Gastrocnemius medialis (tissue), 4 donors: ENCODE measurements around the gene ZNF423. TPM values are rescaled to one million over a fixed set of nuclear protein-coding genes. Genes with fewer than 3 reads are reported as not detected.

Experiments used
- ATAC-seq, 2 donors: fragments of 150-250 bp; one replicate each; pipeline ENCODE4 v1.9.1; 2016
- DNase-seq, 2 donors: peaks; one replicate each; pipeline ENCODE4 v3.0.0-alpha.2; 2019
- H3K27ac ChIP-seq, 4 donors: fragments of 200-600 bp; sonication (generic); 1 replicate in 1 of 4; 2 replicates in 3 of 4; pipeline ENCODE4 v1.5.1; 2016 to 2018; ENCODE audit warnings: mild to moderate bottlenecking in 2 of 4, moderate library complexity in 1 of 4
- H3K27me3 ChIP-seq, 3 donors: fragments of 200-600 bp; sonication (generic) in 2 of 3; 1 replicate in 1 of 3; 2 replicates in 2 of 3; pipeline versions ENCODE4 v1.5.1 to v1.6.0; 2016 to 2019; ENCODE audit warnings: mild to moderate bottlenecking in 1 of 3, moderate library complexity in 1 of 3
- H3K36me3 ChIP-seq, 2 donors: fragments of 200-600 bp; sonication (generic) in 1 of 2; one replicate each; pipeline ENCODE4 v1.5.1; 2017 to 2018
- H3K4me1 ChIP-seq, 2 donors: fragments of 200-600 bp; sonication (generic) in 1 of 2; one replicate each; pipeline ENCODE4 v1.5.1; 2016 to 2017; ENCODE audit warnings: mild to moderate bottlenecking in 2 of 2
- H3K4me3 ChIP-seq, 4 donors: fragments of 200-600 bp; sonication (generic) in 3 of 4; 1 replicate in 1 of 4; 2 replicates in 3 of 4; pipeline ENCODE4 v1.5.1; 2016 to 2019; ENCODE audit warnings: mild to moderate bottlenecking in 2 of 4
- H3K9me3 ChIP-seq, 3 donors: fragments of 200-600 bp; sonication (generic) in 2 of 3; 1 replicate in 1 of 3; 2 replicates in 2 of 3; pipeline ENCODE4 v1.5.1; 2016 to 2019
- CTCF ChIP-seq, 5 experiments: fragments of 450-650 bp in 3 of 5; fragments of 200-600 bp in 2 of 5; sonication (generic) in 2 of 5; IDR thresholded peaks in 4 of 5; conservative IDR thresholded peaks in 1 of 5; 1 replicate in 4 of 5; 2 replicates in 1 of 5; pipeline ENCODE4 v1.5.1; 2016 to 2019; ENCODE audit warnings: antibody characterized with exemption in 5 of 5, mild to moderate bottlenecking in 3 of 5, moderate library complexity in 3 of 5
- POLR2A ChIP-seq, 2 donors: fragments of 450-650 bp; IDR thresholded peaks; one replicate each; pipeline ENCODE4 v1.6.1; 2017; ENCODE audit warnings: antibody characterized with exemption in 2 of 2, mild to moderate bottlenecking in 2 of 2, moderate library complexity in 2 of 2
- in situ Hi-C, 4 donors: fragments of 200-750 bp; cut with MboI; loops; one replicate each; pipeline versions ENCODE4 v1.15.0 to v1.8.0; 2017; ENCODE audit warnings: low sequenced_read_pairs in 4 of 4
- intact Hi-C: fragments of 100-400 bp; cut with DNase I; formaldehyde crosslinking; loops from one replicate; pipeline ENCODE4 v1.15.1; 2023; ENCODE audit warnings: low total_unique reads
- total RNA-seq, 4 donors: library from RNA; depleted of rRNA; stranded (reverse); fragments of >200 nt; gene quantifications; one replicate each; pipeline versions ENCODE4 v1.1.0 to v1.2.3, GENCODE V29; 2016

ZNF423 gene
- total RNA-seq, 4 donors from 2014 or later = 8.4 to 15.8 (median 12.5) TPM

- ATAC-seq (no peak), DNase-seq (no peak)
- H3K9me3 ChIP-seq = no peaks in the 10 kb centered on the region
- H3K36me3 ChIP-seq = no peaks in the 10 kb centered on the region
- no peaks in the 10 kb centered on the region for H3K4me1 ChIP-seq
- TF ChIP-seq CTCF (IDR thresholded peaks at IDR 0.05 in 4 of 5, conservative IDR thresholded peaks at IDR 0.05 in 1 of 5) (no peak), POLR2A (IDR thresholded peaks at IDR 0.05) (no peak)
- in situ Hi-C loops (no loop called here), intact Hi-C loops (no loop called here)
- H3K4me3 ChIP-seq = no peak overlapping the region
- H3K27ac ChIP-seq = no peak overlapping the region
- H3K27me3 ChIP-seq = no peaks in the 10 kb centered on the region
Observed at GRCh38 chr16:49687476-49688002, 168.4 kb downstream of the ZNF423 start.

GRCh38 chr16:49684696-49685095 is 171.2 kb downstream of the ZNF423 start:
- H3K9me3 ChIP-seq = peaks cover 0 to 5% (median 0%) of the 10 kb centered on the region in 3 donors
- in situ Hi-C loops (no loop called here), intact Hi-C loops (no loop called here)
- DNase-seq (no peak), ATAC-seq (no peak)
- no peak overlapping the region for H3K4me3 ChIP-seq
- H3K27ac ChIP-seq = no peak overlapping the region
- no peaks in the 10 kb centered on the region for H3K27me3 ChIP-seq
- H3K4me1 ChIP-seq = no peaks in the 10 kb centered on the region
- H3K36me3 ChIP-seq = no peaks in the 10 kb centered on the region
- TF ChIP-seq CTCF (IDR thresholded peaks at IDR 0.05 in 4 of 5, conservative IDR thresholded peaks at IDR 0.05 in 1 of 5) = no peak
- TF ChIP-seq POLR2A (IDR thresholded peaks at IDR 0.05) = no peak

GRCh38 chr16:49682577-49683165 is 173.2 kb downstream of the ZNF423 start:
- TF ChIP-seq CTCF (IDR thresholded peaks at IDR 0.05 in 4 of 5, conservative IDR thresholded peaks at IDR 0.05 in 1 of 5) (no peak), POLR2A (IDR thresholded peaks at IDR 0.05) (no peak)
- Histone ChIP-seq H3K27me3 (no peaks in the 10 kb centered on the region), H3K4me1 (no peaks in the 10 kb centered on the region), H3K9me3 (peaks cover 0 to 5% (median 0%) of the 10 kb centered on the region in 3 donors), H3K27ac (no peak overlapping the region), H3K4me3 (no peak overlapping the region), H3K36me3 (no peaks in the 10 kb centered on the region)
- intact Hi-C loops = no loop called here
- in situ Hi-C loops = no loop called here
- DNase-seq (no peak), ATAC-seq (no peak)

GRCh38 chr16:49681217-49681883 is 174.6 kb downstream of the ZNF423 start:
- ATAC-seq = no peak
- intact Hi-C loops = no loop called here
- DNase-seq = no peak
- in situ Hi-C loops = no loop called here
- H3K4me1 ChIP-seq = peaks cover 4 to 5% of the 10 kb centered on the region in 2 donors
- no peak overlapping the region for H3K27ac ChIP-seq
- H3K9me3 ChIP-seq = peaks cover 0 to 5% (median 0%) of the 10 kb centered on the region in 3 donors
- TF ChIP-seq CTCF (IDR thresholded peaks at IDR 0.05 in 4 of 5, conservative IDR thresholded peaks at IDR 0.05 in 1 of 5) = no peak
- TF ChIP-seq POLR2A (IDR thresholded peaks at IDR 0.05) = no peak
- no peaks in the 10 kb centered on the region for H3K36me3 ChIP-seq
- H3K4me3 ChIP-seq = no peak overlapping the region
- H3K27me3 ChIP-seq = no peaks in the 10 kb centered on the region
